ENCODE measurements around the gene TRNT1. TPM values are rescaled to one million over a fixed set of nuclear protein-coding genes. Genes with fewer than 3 reads are reported as not detected.

The TRNT1 gene
- total RNA-seq, 4 donors from 2014 or later = 10.8 to 20.3 (median 14.0) TPM

GRCh38 chr3:3129579-3129978 lies 2.8 kb downstream of the TRNT1 start:
- Histone ChIP-seq H3K27ac (replicated peaks in 1 of 4) (no peak overlapping the region), H3K4me1 (peaks cover 18 to 36% (median 25%) of the 10 kb centered on the region in 4 donors), H3K27me3 (no peaks in the 10 kb centered on the region), H3K4me3 (no peak overlapping the region), H3K9me3 (no peaks in the 10 kb centered on the region), H3K36me3 (peaks cover 12 to 30% (median 24%) of the 10 kb centered on the region in 4 donors)
- 72% methylated on average over 5 of the region's 5 CpGs for WGBS
- TF ChIP-seq EP300 (IDR thresholded peaks at IDR 0.05) = no peak
- no peak for TF ChIP-seq CTCF (IDR thresholded peaks at IDR 0.05)
- no peak for TF ChIP-seq POLR2A (IDR thresholded peaks at IDR 0.05; ENCODE audit: low read depth)
- TF ChIP-seq POLR2AphosphoS5 (IDR thresholded peaks at IDR 0.05) = no peak
- DNase-seq (ENCODE audit: extremely low spot score) = no peak
- intact Hi-C loops (cut with DNase I) = no loop called here

GRCh38 chr3:3133500-3133899 lies 6.8 kb downstream of the TRNT1 start:
- no peak overlapping the region for H3K4me3 ChIP-seq
- H3K4me1 ChIP-seq = peaks cover 0 to 16% (median 9%) of the 10 kb centered on the region in 4 donors
- WGBS = 77% methylated on average over 6 of the region's 6 CpGs
- intact Hi-C loops (cut with DNase I) = no loop called here
- no peaks in the 10 kb centered on the region for H3K9me3 ChIP-seq
- H3K27ac ChIP-seq (replicated peaks in 1 of 4) = no peak overlapping the region
- H3K36me3 ChIP-seq = peaks cover 12 to 54% (median 31%) of the 10 kb centered on the region in 4 donors
- no peak for TF ChIP-seq POLR2A (IDR thresholded peaks at IDR 0.05; ENCODE audit: low read depth)
- no peak for TF ChIP-seq EP300 (IDR thresholded peaks at IDR 0.05)
- no peak for TF ChIP-seq POLR2AphosphoS5 (IDR thresholded peaks at IDR 0.05)
- no peak for TF ChIP-seq CTCF (IDR thresholded peaks at IDR 0.05)
- no peaks in the 10 kb centered on the region for H3K27me3 ChIP-seq
- DNase-seq (ENCODE audit: extremely low spot score) = no peak

- no peaks in the 10 kb centered on the region for H3K27me3 ChIP-seq
- DNase-seq (ENCODE audit: extremely low spot score) = no peak
- peaks cover 16 to 57% (median 33%) of the 10 kb centered on the region in 4 donors for H3K36me3 ChIP-seq
- WGBS = 95% methylated on average over 4 of the region's 4 CpGs
- H3K9me3 ChIP-seq = no peaks in the 10 kb centered on the region
- no peak overlapping the region for H3K4me3 ChIP-seq
- H3K4me1 ChIP-seq = peaks cover 0 to 2% (median 0%) of the 10 kb centered on the region in 4 donors
- intact Hi-C loops (cut with DNase I) = no loop called here
- no peak for TF ChIP-seq POLR2A (IDR thresholded peaks at IDR 0.05; ENCODE audit: low read depth)
- no peak for TF ChIP-seq CTCF (IDR thresholded peaks at IDR 0.05)
- no peak for TF ChIP-seq EP300 (IDR thresholded peaks at IDR 0.05)
- TF ChIP-seq POLR2AphosphoS5 (IDR thresholded peaks at IDR 0.05) = no peak
- H3K27ac ChIP-seq (replicated peaks in 1 of 4) = no peak overlapping the region
These were observed 8.2 kb downstream of the TRNT1 start for GRCh38 chr3:3134750-3135448.

GRCh38 chr3:3137526-3137925 lies 10.8 kb downstream of the TRNT1 start:
- TF ChIP-seq CTCF (IDR thresholded peaks at IDR 0.05) = no peak
- no peak for TF ChIP-seq EP300 (IDR thresholded peaks at IDR 0.05)
- TF ChIP-seq POLR2AphosphoS5 (IDR thresholded peaks at IDR 0.05) = no peak
- no peak for TF ChIP-seq POLR2A (IDR thresholded peaks at IDR 0.05; ENCODE audit: low read depth)
- Histone ChIP-seq H3K4me3 (no peak overlapping the region), H3K4me1 (no peaks in the 10 kb centered on the region), H3K9me3 (no peaks in the 10 kb centered on the region), H3K27ac (replicated peaks in 1 of 4) (no peak overlapping the region), H3K27me3 (no peaks in the 10 kb centered on the region), H3K36me3 (peaks cover 22 to 68% (median 42%) of the 10 kb centered on the region in 4 donors)
- no peak for DNase-seq (ENCODE audit: extremely low spot score)
- WGBS = 94% methylated on average over 6 of the region's 6 CpGs
- intact Hi-C loops (cut with DNase I) = no loop called here
